ENCODE results near the gene LAMB1. TPM values are rescaled to one million over a fixed set of nuclear protein-coding genes. Genes with fewer than 3 reads are reported as not detected.

Gene LAMB1
- total RNA-seq, 1 experiment from 2014 or later: 101 TPM

- TF ChIP-seq PRDM15 (CRISPR knock-in tag; IDR thresholded peaks at IDR 0.05) (no peak), ZNF671 (CRISPR knock-in tag; IDR thresholded peaks at IDR 0.05) (no peak), ZBTB43 (CRISPR knock-in tag; IDR thresholded peaks at IDR 0.05) (no peak), KAT7 (CRISPR knock-in tag; IDR thresholded peaks at IDR 0.05; ENCODE audit: borderline replicate concordance) (no peak), ZNF138 (CRISPR knock-in tag; conservative IDR thresholded peaks at IDR 0.05) (no peak), RORB (CRISPR knock-in tag; IDR thresholded peaks at IDR 0.05) (no peak), ZNF532 (CRISPR knock-in tag; IDR thresholded peaks at IDR 0.05; ENCODE audit: borderline replicate concordance) (no peak), TEAD1 (CRISPR knock-in tag; IDR thresholded peaks at IDR 0.05) (peak; percentile 77), TEAD4 (CRISPR knock-in tag; IDR thresholded peaks at IDR 0.05) (no peak), ZNF416 (CRISPR knock-in tag; IDR thresholded peaks at IDR 0.05) (no peak), FOXP4 (CRISPR knock-in tag; IDR thresholded peaks at IDR 0.05) (peak; percentile 87; the same call in 1 of the 2 replicates), SMAD4 (CRISPR knock-in tag; IDR thresholded peaks at IDR 0.05) (no peak), NR2C2 (CRISPR knock-in tag; IDR thresholded peaks at IDR 0.05) (no peak), SMAD3 (CRISPR knock-in tag; IDR thresholded peaks at IDR 0.05; ENCODE audit: borderline replicate concordance) (peak; percentile 16; the same call in 1 of the 2 replicates), ATF2 (CRISPR knock-in tag; IDR thresholded peaks at IDR 0.05; ENCODE audit: borderline replicate concordance, low read depth) (no peak), MYBL2 (CRISPR knock-in tag; IDR thresholded peaks at IDR 0.05) (no peak), ZNF263 (CRISPR knock-in tag; IDR thresholded peaks at IDR 0.05; ENCODE audit: low read depth) (no peak), ZNF121 (CRISPR knock-in tag; IDR thresholded peaks at IDR 0.05) (0 out of 2 replicates have a peak, but pooled peaks have one; percentile 18), MXD4 (CRISPR knock-in tag; IDR thresholded peaks at IDR 0.05; ENCODE audit: borderline replicate concordance) (no peak), ZNF219 (CRISPR knock-in tag; IDR thresholded peaks at IDR 0.05; ENCODE audit: borderline replicate concordance) (no peak), CBFB (CRISPR knock-in tag; IDR thresholded peaks at IDR 0.05; ENCODE audit: low read depth) (no peak), GABPB1 (CRISPR knock-in tag; IDR thresholded peaks at IDR 0.05) (0 out of 2 replicates have a peak, but pooled peaks have one; percentile 25), AR (CRISPR knock-in tag; IDR thresholded peaks at IDR 0.05) (no peak)
Observed at GRCh38 chr7:107890962-107891635, 111.9 kb downstream of the LAMB1 start, which contains the start of gene DLD (continued).
